Nephron progenitor cell (in vitro differentiated cells): Measurements from ENCODE around the gene RPGR.

Experiments used
- DNase-seq: peaks from one replicate; pipeline ENCODE4 v3.0.0; 2021
- H3K27ac Mint-ChIP-seq: 2 replicates; pipeline ENCODE4 v1.8.0; 2021; ENCODE audit warnings: mild to moderate bottlenecking, moderate library complexity, mixed read lengths
- H3K27me3 Mint-ChIP-seq: 2 replicates; pipeline ENCODE4 v1.8.0; 2021; ENCODE audit warnings: mild to moderate bottlenecking, low read depth, mixed read lengths; ENCODE audit not compliant: poor library complexity
- H3K36me3 Mint-ChIP-seq: 2 replicates; pipeline ENCODE4 v1.8.0; 2021; ENCODE audit warnings: low read depth, mixed read lengths
- H3K4me1 Mint-ChIP-seq: 2 replicates; pipeline ENCODE4 v1.8.0; 2021; ENCODE audit warnings: mixed read lengths
- H3K4me3 Mint-ChIP-seq: 2 replicates; pipeline ENCODE4 v1.8.0; 2021; ENCODE audit warnings: mild to moderate bottlenecking, moderate library complexity, mixed read lengths
- H3K9me3 Mint-ChIP-seq: 2 replicates; pipeline ENCODE4 v1.8.0; 2021; ENCODE audit warnings: mild to moderate bottlenecking, moderate library complexity, mixed read lengths
- CTCF ChIP-seq: fragments of 200-600 bp; sonication (generic); IDR thresholded peaks from 2 replicates; pipeline ENCODE4 v1.5.0; 2021; ENCODE audit warnings: antibody characterized with exemption

The RPGR gene

GRCh38 chrX:38279188-38279587, 48.1 kb downstream of the RPGR start:
- Mint-ChIP-seq H3K27ac (no peak overlapping the region), H3K9me3 (peaks cover 12% of the 10 kb centered on the region), H3K36me3 (no peaks in the 10 kb centered on the region), H3K4me3 (no peak overlapping the region), H3K4me1 (no peaks in the 10 kb centered on the region), H3K27me3 (no peaks in the 10 kb centered on the region)
- DNase-seq: no peak
- no peak for TF ChIP-seq CTCF

GRCh38 chrX:38278682-38279081, 48.6 kb downstream of the RPGR start:
- Mint-ChIP-seq H3K9me3 (peaks cover 12% of the 10 kb centered on the region), H3K36me3 (no peaks in the 10 kb centered on the region), H3K27ac (no peak overlapping the region), H3K4me3 (no peak overlapping the region), H3K27me3 (no peaks in the 10 kb centered on the region), H3K4me1 (no peaks in the 10 kb centered on the region)
- no peak for DNase-seq
- no peak for TF ChIP-seq CTCF

GRCh38 chrX:38277802-38278201, 49.5 kb downstream of the RPGR start:
- Mint-ChIP-seq H3K27me3 (no peaks in the 10 kb centered on the region), H3K36me3 (peaks cover 3% of the 10 kb centered on the region), H3K4me3 (no peak overlapping the region), H3K4me1 (no peaks in the 10 kb centered on the region), H3K27ac (no peak overlapping the region), H3K9me3 (peaks cover 15% of the 10 kb centered on the region)
- no peak for DNase-seq
- TF ChIP-seq CTCF: no peak

GRCh38 chrX:38277136-38277535, 50.2 kb downstream of the RPGR start:
- Mint-ChIP-seq H3K36me3 (peaks cover 5% of the 10 kb centered on the region), H3K4me1 (no peaks in the 10 kb centered on the region), H3K4me3 (no peak overlapping the region), H3K27ac (no peak overlapping the region), H3K9me3 (peaks cover 18% of the 10 kb centered on the region), H3K27me3 (no peaks in the 10 kb centered on the region)
- no peak for DNase-seq
- TF ChIP-seq CTCF: no peak

GRCh38 chrX:38276089-38276488, 51.2 kb downstream of the RPGR start:
- no peak for TF ChIP-seq CTCF
- no peak overlapping the region for H3K4me3 Mint-ChIP-seq
- H3K9me3 Mint-ChIP-seq: peaks cover 16% of the 10 kb centered on the region
- no peaks in the 10 kb centered on the region for H3K27me3 Mint-ChIP-seq
- DNase-seq: no peak
- H3K4me1 Mint-ChIP-seq: no peaks in the 10 kb centered on the region
- peaks cover 5% of the 10 kb centered on the region for H3K36me3 Mint-ChIP-seq
- H3K27ac Mint-ChIP-seq: no peak overlapping the region

- H3K9me3 Mint-ChIP-seq: peaks cover 12% of the 10 kb centered on the region
- H3K27ac Mint-ChIP-seq: no peak overlapping the region
- H3K4me3 Mint-ChIP-seq: no peak overlapping the region
- H3K4me1 Mint-ChIP-seq: no peaks in the 10 kb centered on the region
- TF ChIP-seq CTCF: no peak
- no peak for DNase-seq
- peaks cover 8% of the 10 kb centered on the region for H3K36me3 Mint-ChIP-seq
- no peaks in the 10 kb centered on the region for H3K27me3 Mint-ChIP-seq
These were observed 51.7 kb downstream of the RPGR start for GRCh38 chrX:38275615-38276014.
